ENCODE measurements around the gene UBN1.

Gene UBN1

DNA sequence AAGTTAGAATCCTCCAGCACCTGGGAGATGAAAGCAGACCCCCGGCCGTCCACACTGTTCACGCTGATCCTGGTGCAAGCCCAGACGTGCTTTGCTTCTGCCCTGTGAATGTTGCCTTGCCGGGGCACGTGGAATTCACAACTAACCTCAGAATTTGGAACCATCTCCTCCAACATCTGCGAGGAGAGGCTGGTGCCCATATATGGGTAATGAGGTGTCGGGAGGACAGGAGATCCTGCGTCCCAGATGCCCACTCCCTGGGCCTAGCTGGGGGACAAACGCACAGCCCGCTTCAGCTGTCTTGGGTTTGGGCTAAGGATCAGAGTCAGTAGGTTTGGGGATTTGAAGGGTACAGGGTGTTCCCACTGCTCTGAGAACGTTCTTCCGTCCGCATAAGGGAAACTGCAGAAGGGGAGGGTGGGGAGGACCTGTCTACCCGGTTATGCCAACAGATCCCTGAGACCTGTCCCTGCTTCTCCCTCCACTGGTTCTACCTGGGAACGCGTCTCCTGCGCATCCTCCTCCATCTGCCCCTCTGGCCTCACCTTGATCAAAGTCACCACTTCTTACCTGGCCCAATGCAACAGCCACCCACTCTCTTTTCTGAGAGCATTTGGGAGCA is 75.6 kb downstream of the UBN1 start:
- TF ChIP-seq EZH2phosphoT487 (conservative IDR thresholded peaks at IDR 0.05; ENCODE audit: low read length): no peak
- TF ChIP-seq, protein P1, sequence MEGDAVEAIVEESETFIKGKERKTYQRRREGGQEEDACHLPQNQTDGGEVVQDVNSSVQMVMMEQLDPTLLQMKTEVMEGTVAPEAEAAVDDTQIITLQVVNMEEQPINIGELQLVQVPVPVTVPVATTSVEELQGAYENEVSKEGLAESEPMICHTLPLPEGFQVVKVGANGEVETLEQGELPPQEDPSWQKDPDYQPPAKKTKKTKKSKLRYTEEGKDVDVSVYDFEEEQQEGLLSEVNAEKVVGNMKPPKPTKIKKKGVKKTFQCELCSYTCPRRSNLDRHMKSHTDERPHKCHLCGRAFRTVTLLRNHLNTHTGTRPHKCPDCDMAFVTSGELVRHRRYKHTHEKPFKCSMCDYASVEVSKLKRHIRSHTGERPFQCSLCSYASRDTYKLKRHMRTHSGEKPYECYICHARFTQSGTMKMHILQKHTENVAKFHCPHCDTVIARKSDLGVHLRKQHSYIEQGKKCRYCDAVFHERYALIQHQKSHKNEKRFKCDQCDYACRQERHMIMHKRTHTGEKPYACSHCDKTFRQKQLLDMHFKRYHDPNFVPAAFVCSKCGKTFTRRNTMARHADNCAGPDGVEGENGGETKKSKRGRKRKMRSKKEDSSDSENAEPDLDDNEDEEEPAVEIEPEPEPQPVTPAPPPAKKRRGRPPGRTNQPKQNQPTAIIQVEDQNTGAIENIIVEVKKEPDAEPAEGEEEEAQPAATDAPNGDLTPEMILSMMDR (IDR thresholded peaks at IDR 0.05; ENCODE audit: insufficient read depth, low read length, poor library complexity, severe bottlenecking): no peak
- H3K4me2 ChIP-seq (ENCODE audit: low read depth, low read length, poor library complexity, severe bottlenecking): no peak overlapping the region
- no peaks in the 10 kb centered on the region for H3K36me3 ChIP-seq (ENCODE audit: low read length)
- peaks cover 7% of the 10 kb centered on the region; the same call in 1 of the 2 replicates for H3K9me3 ChIP-seq (ENCODE audit: insufficient read depth, low read length)
- no peak overlapping the region for H3K27ac ChIP-seq (ENCODE audit: low read depth, low read length)
- no peak overlapping the region for H2AFZ ChIP-seq (ENCODE audit: low read depth, low read length, severe bottlenecking)
- no peaks in the 10 kb centered on the region for H3K9me2 ChIP-seq (replicated peaks; ENCODE audit: insufficient read depth, low read length)
- no peak overlapping the region for H3K9ac ChIP-seq (ENCODE audit: low read length)
- no peaks in the 10 kb centered on the region for H3K79me2 ChIP-seq (ENCODE audit: insufficient read depth, low read length)
- no peak overlapping the region for H3K4me3 ChIP-seq (ENCODE audit: insufficient read depth, low read length, poor library complexity, severe bottlenecking)
- no peaks in the 10 kb centered on the region for H3F3A ChIP-seq (ENCODE audit: insufficient read depth)
- H4K20me1 ChIP-seq (ENCODE audit: low read depth, low read length): no peaks in the 10 kb centered on the region
- no peaks in the 10 kb centered on the region for H3K27me3 ChIP-seq (ENCODE audit: low read length)

DNA sequence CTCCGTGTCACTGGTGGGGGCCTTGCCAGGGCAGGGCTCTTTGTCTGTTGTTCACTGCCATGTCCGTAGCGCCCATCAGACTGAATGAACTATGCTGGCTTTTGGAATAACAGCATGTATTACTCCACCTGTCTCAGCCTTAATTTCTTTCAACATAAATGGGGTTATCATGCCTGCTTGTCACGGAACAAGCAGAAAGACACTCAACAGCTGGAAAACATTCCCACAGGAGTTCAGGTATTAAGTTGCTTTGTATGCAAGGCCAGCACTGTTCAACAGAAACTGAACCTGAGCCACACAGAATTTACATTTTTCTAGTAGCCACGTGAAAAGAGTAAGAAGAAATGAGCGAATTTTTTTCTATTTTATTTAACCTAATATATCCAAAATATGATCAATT is 76.6 kb downstream of the UBN1 start:
- no peak overlapping the region for H3K4me2 ChIP-seq (ENCODE audit: low read depth, low read length, poor library complexity, severe bottlenecking)
- H3K9ac ChIP-seq (ENCODE audit: low read length): no peak overlapping the region
- TF ChIP-seq, protein P1 (IDR thresholded peaks at IDR 0.05; ENCODE audit: insufficient read depth, low read length, poor library complexity, severe bottlenecking): no peak
- TF ChIP-seq EZH2phosphoT487 (conservative IDR thresholded peaks at IDR 0.05; ENCODE audit: low read length): no peak
- no peaks in the 10 kb centered on the region for H3K79me2 ChIP-seq (ENCODE audit: insufficient read depth, low read length)
- H3K9me2 ChIP-seq (replicated peaks; ENCODE audit: insufficient read depth, low read length): no peaks in the 10 kb centered on the region
- no peaks in the 10 kb centered on the region for H3K36me3 ChIP-seq (ENCODE audit: low read length)
- H3K9me3 ChIP-seq (ENCODE audit: insufficient read depth, low read length): peaks cover 7% of the 10 kb centered on the region; the same call in 1 of the 2 replicates
- H3K27ac ChIP-seq (ENCODE audit: low read depth, low read length): no peak overlapping the region
- H3F3A ChIP-seq (ENCODE audit: insufficient read depth): no peaks in the 10 kb centered on the region
- H3K27me3 ChIP-seq (ENCODE audit: low read length): no peaks in the 10 kb centered on the region
- no peak overlapping the region for H3K4me3 ChIP-seq (ENCODE audit: insufficient read depth, low read length, poor library complexity, severe bottlenecking)
- H4K20me1 ChIP-seq (ENCODE audit: low read depth, low read length): no peaks in the 10 kb centered on the region
- H2AFZ ChIP-seq (ENCODE audit: low read depth, low read length, severe bottlenecking): no peak overlapping the region

DNA sequence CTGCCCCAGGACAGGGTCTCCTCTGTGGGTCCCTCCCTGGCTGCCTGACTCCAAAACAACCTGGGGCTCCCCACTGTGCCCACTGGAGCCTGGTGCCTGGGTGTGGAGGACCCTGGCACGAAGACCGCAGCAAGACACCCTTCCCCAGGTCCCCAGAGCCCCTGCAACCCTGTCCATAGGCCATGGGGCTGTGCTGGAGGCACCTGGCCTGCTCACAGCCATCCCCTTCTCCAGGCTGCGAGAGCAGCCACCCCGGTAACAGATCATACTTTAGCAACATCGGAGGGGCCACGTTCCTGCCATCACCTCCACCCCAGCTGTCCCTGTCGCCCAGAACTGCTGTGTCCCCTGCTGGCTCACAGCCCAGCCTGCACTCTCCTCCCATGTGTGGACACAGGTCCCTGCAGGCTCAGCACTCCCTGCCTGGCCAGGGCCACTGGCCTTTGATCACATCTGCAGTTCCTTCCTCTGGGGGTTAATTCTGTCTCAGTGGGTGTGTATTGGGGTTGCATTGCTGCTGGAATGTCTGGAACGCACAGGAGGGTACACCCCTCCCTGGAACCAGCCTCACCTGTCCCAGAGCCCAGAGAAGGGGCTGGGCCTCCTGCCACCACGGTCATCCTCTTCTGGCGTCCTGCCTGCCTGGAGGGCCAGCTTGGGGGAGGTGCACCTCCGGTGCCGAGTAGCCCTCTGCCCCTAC is 77.5 kb downstream of the UBN1 start:
- Histone ChIP-seq H3K4me3 (ENCODE audit: insufficient read depth, low read length, poor library complexity, severe bottlenecking) (no peak overlapping the region), H3K36me3 (ENCODE audit: low read length) (no peaks in the 10 kb centered on the region), H3K79me2 (ENCODE audit: insufficient read depth, low read length) (no peaks in the 10 kb centered on the region), H3K9ac (ENCODE audit: low read length) (no peak overlapping the region), H3F3A (ENCODE audit: insufficient read depth) (no peaks in the 10 kb centered on the region), H3K27ac (ENCODE audit: low read depth, low read length) (no peak overlapping the region), H4K20me1 (ENCODE audit: low read depth, low read length) (no peaks in the 10 kb centered on the region), H3K9me2 (replicated peaks; ENCODE audit: insufficient read depth, low read length) (no peaks in the 10 kb centered on the region), H3K9me3 (ENCODE audit: insufficient read depth, low read length) (peaks cover 7% of the 10 kb centered on the region; the same call in 1 of the 2 replicates), H3K27me3 (ENCODE audit: low read length) (no peaks in the 10 kb centered on the region), H3K4me2 (ENCODE audit: low read depth, low read length, poor library complexity, severe bottlenecking) (no peak overlapping the region), H2AFZ (ENCODE audit: low read depth, low read length, severe bottlenecking) (no peak overlapping the region)
- TF ChIP-seq, protein P1 (IDR thresholded peaks at IDR 0.05; ENCODE audit: insufficient read depth, low read length, poor library complexity, severe bottlenecking): no peak
- no peak for TF ChIP-seq EZH2phosphoT487 (conservative IDR thresholded peaks at IDR 0.05; ENCODE audit: low read length)

Measured in SU-DHL-6 (cell line).